ENCODE results near the gene NAXE. TPM values are rescaled to one million over a fixed set of nuclear protein-coding genes. Genes with fewer than 3 reads are reported as not detected.

The NAXE gene
- total RNA-seq, 1 experiment from 2014 or later, result 143 TPM

GRCh38 chr1:156581661-156582387 lies 9.8 kb upstream of the NAXE start:
- H3K9me3 Mint-ChIP-seq (ENCODE audit: low read depth, unreplicated experiment), result no peaks in the 10 kb centered on the region
- TF ChIP-seq, protein P1, sequence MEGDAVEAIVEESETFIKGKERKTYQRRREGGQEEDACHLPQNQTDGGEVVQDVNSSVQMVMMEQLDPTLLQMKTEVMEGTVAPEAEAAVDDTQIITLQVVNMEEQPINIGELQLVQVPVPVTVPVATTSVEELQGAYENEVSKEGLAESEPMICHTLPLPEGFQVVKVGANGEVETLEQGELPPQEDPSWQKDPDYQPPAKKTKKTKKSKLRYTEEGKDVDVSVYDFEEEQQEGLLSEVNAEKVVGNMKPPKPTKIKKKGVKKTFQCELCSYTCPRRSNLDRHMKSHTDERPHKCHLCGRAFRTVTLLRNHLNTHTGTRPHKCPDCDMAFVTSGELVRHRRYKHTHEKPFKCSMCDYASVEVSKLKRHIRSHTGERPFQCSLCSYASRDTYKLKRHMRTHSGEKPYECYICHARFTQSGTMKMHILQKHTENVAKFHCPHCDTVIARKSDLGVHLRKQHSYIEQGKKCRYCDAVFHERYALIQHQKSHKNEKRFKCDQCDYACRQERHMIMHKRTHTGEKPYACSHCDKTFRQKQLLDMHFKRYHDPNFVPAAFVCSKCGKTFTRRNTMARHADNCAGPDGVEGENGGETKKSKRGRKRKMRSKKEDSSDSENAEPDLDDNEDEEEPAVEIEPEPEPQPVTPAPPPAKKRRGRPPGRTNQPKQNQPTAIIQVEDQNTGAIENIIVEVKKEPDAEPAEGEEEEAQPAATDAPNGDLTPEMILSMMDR (IDR thresholded peaks at IDR 0.05; ENCODE audit: unreplicated experiment), result no peak
- CTCF ChIA-PET, result interaction anchor here (0.6 to 1.2 kb wide), 3 partner anchors 20 to 29 kb away, joined by 3 to 4 read pairs (median 3); partner anchors contain the start of gene GPATCH4
- no peaks in the 10 kb centered on the region for H3K36me3 Mint-ChIP-seq (ENCODE audit: insufficient read depth, unreplicated experiment)
- no peaks in the 10 kb centered on the region for H3K27me3 Mint-ChIP-seq (ENCODE audit: unreplicated experiment)
- no peak overlapping the region for H3K27ac Mint-ChIP-seq (ENCODE audit: unreplicated experiment)
- H3K4me3 Mint-ChIP-seq (ENCODE audit: low read depth, unreplicated experiment), result no peak overlapping the region
- no TSS peak for BruUV-seq (replicated peaks)
- intact Hi-C loops (cut with micrococcal nuclease; ENCODE audit: unreplicated experiment), result no loop called here
- DNase-seq, result no peak
- H3K4me1 Mint-ChIP-seq (ENCODE audit: low read depth, unreplicated experiment), result no peaks in the 10 kb centered on the region

DNA sequence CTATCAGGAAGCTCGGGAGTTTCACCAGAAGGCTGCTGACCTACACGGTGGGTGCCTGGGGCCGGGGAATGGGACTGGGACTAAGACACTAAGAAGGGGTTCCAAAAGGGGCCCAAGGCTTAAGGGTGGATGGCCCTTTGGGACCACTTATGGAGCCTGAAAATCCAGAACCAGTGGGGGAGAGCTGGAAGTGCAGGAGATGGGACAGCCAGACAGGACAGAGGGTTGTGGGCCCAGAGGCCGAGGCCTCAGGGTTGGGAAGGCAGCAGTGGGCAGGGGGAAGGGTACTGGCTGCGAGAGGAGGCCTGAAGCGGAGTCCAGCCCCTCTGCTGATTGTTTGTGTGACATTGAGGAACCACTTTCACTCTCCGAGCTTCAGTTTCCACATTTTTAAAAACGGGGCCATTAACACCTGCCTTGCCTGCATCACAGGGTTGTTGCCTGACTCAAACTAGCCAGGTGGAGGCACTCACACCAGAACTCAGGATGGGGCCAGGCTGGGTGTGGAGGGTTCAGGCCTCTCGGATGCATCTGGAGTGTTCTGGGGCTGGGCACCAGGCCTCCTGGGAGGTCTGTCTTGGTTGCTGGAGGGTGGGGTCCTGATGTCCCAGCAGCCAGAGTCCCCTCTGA lies 9.1 kb upstream of the NAXE start:
- TF ChIP-seq, protein P1 (IDR thresholded peaks at IDR 0.05; ENCODE audit: unreplicated experiment), result no peak
- Mint-ChIP-seq H3K4me3 (ENCODE audit: low read depth, unreplicated experiment) (no peak overlapping the region), H3K27me3 (ENCODE audit: unreplicated experiment) (no peaks in the 10 kb centered on the region), H3K9me3 (ENCODE audit: low read depth, unreplicated experiment) (no peaks in the 10 kb centered on the region), H3K36me3 (ENCODE audit: insufficient read depth, unreplicated experiment) (no peaks in the 10 kb centered on the region), H3K27ac (ENCODE audit: unreplicated experiment) (no peak overlapping the region), H3K4me1 (ENCODE audit: low read depth, unreplicated experiment) (no peaks in the 10 kb centered on the region)
- no TSS peak for BruUV-seq (replicated peaks)
- intact Hi-C loops (cut with micrococcal nuclease; ENCODE audit: unreplicated experiment), result no loop called here
- CTCF ChIA-PET, result interaction anchor here (0.5 to 0.8 kb wide), 2 partner anchors 26 to 152 kb away, joined by 3 to 4 read pairs; no protein-coding TSS in a partner anchor
- DNase-seq, result no peak

DNA sequence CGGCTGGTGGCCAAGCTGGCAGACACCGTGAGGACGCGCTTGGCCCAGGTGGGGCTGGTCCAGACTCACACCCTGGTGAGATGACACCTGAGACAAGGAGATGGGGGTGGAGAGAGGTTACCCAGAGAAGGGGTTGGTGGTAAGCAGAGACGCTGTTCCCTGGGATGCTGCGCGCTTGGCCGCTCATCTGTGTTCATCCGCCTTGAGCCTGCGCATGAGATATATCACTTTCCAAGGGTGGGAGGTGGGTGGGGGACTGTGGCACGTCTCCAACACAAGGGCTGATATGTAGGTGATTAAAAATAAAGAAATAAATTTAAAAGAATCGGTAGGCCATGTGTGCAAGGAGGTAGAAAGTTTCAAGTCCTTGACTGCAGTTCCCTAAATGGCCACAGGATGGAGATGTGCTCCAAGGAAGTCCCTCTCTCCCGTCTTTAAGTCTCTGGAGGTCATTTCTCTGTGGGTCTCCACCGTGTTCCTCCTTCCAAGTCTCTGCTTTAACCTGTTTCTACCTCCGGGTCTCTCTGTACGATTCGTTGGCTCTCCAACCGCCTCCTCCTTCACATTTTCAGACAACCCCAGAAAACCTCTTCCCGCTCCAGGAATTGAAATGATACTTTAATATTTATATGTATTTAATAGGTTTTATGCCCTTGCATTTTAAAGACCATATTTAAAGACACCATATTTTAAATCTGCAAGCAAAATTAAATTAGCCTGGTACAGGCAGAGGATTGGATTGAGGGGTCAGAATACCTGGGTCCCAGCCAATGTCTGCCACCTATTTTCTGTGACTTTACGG lies 7.6 kb upstream of the NAXE start:
- TF ChIP-seq, protein P1 (IDR thresholded peaks at IDR 0.05; ENCODE audit: unreplicated experiment), result peak; percentile 82
- Mint-ChIP-seq H3K27me3 (ENCODE audit: unreplicated experiment) (no peaks in the 10 kb centered on the region), H3K4me3 (ENCODE audit: low read depth, unreplicated experiment) (no peak overlapping the region), H3K36me3 (ENCODE audit: insufficient read depth, unreplicated experiment) (no peaks in the 10 kb centered on the region), H3K9me3 (ENCODE audit: low read depth, unreplicated experiment) (no peaks in the 10 kb centered on the region), H3K27ac (ENCODE audit: unreplicated experiment) (no peak overlapping the region), H3K4me1 (ENCODE audit: low read depth, unreplicated experiment) (no peaks in the 10 kb centered on the region)
- intact Hi-C loops (cut with micrococcal nuclease; ENCODE audit: unreplicated experiment), result loop anchor here (1.0 kb wide), 1 partner anchor 24 kb away; no protein-coding TSS in a partner anchor
- DNase-seq, result peak; percentile 82
- BruUV-seq (replicated peaks), result no TSS peak
- CTCF ChIA-PET, result interaction anchor here (0.8 kb wide), 1 partner anchor 29 kb away, joined by 3 read pairs; no protein-coding TSS in a partner anchor

DNA sequence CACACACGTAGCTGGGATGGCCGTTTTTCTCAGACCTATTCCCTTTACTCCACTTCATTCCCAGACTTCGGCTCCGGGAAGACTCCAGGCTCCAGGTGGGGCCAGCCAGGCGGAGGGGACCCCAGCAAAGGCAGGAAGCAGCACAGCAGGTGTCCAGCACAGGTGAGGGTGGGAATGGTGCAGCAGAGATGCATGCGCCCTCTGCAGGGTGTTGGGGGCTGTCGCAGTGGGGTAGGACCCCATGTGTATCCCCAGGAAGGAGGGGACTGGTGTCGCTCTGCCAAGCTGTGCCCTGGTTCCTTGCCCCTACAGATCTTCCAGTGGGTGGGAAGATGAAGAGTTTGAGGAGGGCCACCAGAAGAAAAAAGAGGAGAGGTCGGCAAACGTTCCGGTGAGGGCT lies 6.8 kb upstream of the NAXE start:
- Mint-ChIP-seq H3K36me3 (ENCODE audit: insufficient read depth, unreplicated experiment) (no peaks in the 10 kb centered on the region), H3K27me3 (ENCODE audit: unreplicated experiment) (no peaks in the 10 kb centered on the region), H3K9me3 (ENCODE audit: low read depth, unreplicated experiment) (no peaks in the 10 kb centered on the region), H3K4me1 (ENCODE audit: low read depth, unreplicated experiment) (no peaks in the 10 kb centered on the region), H3K27ac (ENCODE audit: unreplicated experiment) (no peak overlapping the region), H3K4me3 (ENCODE audit: low read depth, unreplicated experiment) (no peak overlapping the region)
- BruUV-seq (replicated peaks), result no TSS peak
- TF ChIP-seq, protein P1 (IDR thresholded peaks at IDR 0.05; ENCODE audit: unreplicated experiment), result peak; percentile 50
- intact Hi-C loops (cut with micrococcal nuclease; ENCODE audit: unreplicated experiment), result loop anchor here (1.0 kb wide), 1 partner anchor 23 kb away; no protein-coding TSS in a partner anchor
- CTCF ChIA-PET, result interaction anchor here (0.8 kb wide), 1 partner anchor 28 kb away, joined by 3 read pairs; no protein-coding TSS in a partner anchor
- peak; percentile 55 for DNase-seq

Data from Calu3 (cell line).